ENCODE results near the gene AWAT2.

GRCh38 chrX:70025464-70025863, 24.3 kb downstream of the AWAT2 start:
- TF ChIP-seq, protein P1, sequence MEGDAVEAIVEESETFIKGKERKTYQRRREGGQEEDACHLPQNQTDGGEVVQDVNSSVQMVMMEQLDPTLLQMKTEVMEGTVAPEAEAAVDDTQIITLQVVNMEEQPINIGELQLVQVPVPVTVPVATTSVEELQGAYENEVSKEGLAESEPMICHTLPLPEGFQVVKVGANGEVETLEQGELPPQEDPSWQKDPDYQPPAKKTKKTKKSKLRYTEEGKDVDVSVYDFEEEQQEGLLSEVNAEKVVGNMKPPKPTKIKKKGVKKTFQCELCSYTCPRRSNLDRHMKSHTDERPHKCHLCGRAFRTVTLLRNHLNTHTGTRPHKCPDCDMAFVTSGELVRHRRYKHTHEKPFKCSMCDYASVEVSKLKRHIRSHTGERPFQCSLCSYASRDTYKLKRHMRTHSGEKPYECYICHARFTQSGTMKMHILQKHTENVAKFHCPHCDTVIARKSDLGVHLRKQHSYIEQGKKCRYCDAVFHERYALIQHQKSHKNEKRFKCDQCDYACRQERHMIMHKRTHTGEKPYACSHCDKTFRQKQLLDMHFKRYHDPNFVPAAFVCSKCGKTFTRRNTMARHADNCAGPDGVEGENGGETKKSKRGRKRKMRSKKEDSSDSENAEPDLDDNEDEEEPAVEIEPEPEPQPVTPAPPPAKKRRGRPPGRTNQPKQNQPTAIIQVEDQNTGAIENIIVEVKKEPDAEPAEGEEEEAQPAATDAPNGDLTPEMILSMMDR (IDR thresholded peaks at IDR 0.05; ENCODE audit: low read depth, low read length), result no peak
- no peak for TF ChIP-seq EZH2phosphoT487 (IDR thresholded peaks at IDR 0.05; ENCODE audit: low read depth)

All from OCI-LY3 (cell line).